Urinary bladder (tissue), 4 donors: ENCODE measurements around the gene DHRS1. TPM values are rescaled to one million over a fixed set of nuclear protein-coding genes. Genes with fewer than 3 reads are reported as not detected.

Source experiments
- DNase-seq: peaks from one replicate; pipeline ENCODE4 v3.0.0-alpha.2; 2015; ENCODE audit errors: extremely low spot score
- H3K27ac ChIP-seq: one replicate; pipeline ENCODE4 v1.5.1; 2013; ENCODE audit warnings: low read depth, mild to moderate bottlenecking, moderate library complexity
- H3K36me3 ChIP-seq: one replicate; pipeline ENCODE4 v1.6.1; 2013; ENCODE audit warnings: mild to moderate bottlenecking, moderate library complexity; ENCODE audit not compliant: insufficient read depth
- H3K4me1 ChIP-seq: one replicate; pipeline ENCODE4 v1.6.1; 2013; ENCODE audit warnings: mild to moderate bottlenecking, moderate library complexity; ENCODE audit not compliant: insufficient read depth
- H3K4me3 ChIP-seq: one replicate; pipeline ENCODE4 v1.5.1; 2013; ENCODE audit warnings: low read depth, low read length
- WGBS: extraction: QIAGEN DNeasy Blood & Tissue Kit; methylation state at CpG from one replicate; pipeline ENCODE4 v1.1.7; 2013; 5-methylcytosine and 5-hydroxymethylcytosine counted together
- polyA plus RNA-seq: library from polyadenylated mRNA; stranded (reverse); fragments of 200-250 nt; gene quantifications from one replicate; pipeline ENCODE4 v1.2.3, GENCODE V29; 2013
- total RNA-seq: library from RNA; depleted of rRNA; stranded (reverse); fragments of >200 nt; gene quantifications from one replicate; pipeline ENCODE4 v1.2.3, GENCODE V29; 2014
- donor health status: healthy with polysubstance abuse.
- donor health status: healthy.

The DHRS1 gene
- total and polyA plus RNA-seq, 2 donors, result 10.4 to 33.4 TPM

DNA sequence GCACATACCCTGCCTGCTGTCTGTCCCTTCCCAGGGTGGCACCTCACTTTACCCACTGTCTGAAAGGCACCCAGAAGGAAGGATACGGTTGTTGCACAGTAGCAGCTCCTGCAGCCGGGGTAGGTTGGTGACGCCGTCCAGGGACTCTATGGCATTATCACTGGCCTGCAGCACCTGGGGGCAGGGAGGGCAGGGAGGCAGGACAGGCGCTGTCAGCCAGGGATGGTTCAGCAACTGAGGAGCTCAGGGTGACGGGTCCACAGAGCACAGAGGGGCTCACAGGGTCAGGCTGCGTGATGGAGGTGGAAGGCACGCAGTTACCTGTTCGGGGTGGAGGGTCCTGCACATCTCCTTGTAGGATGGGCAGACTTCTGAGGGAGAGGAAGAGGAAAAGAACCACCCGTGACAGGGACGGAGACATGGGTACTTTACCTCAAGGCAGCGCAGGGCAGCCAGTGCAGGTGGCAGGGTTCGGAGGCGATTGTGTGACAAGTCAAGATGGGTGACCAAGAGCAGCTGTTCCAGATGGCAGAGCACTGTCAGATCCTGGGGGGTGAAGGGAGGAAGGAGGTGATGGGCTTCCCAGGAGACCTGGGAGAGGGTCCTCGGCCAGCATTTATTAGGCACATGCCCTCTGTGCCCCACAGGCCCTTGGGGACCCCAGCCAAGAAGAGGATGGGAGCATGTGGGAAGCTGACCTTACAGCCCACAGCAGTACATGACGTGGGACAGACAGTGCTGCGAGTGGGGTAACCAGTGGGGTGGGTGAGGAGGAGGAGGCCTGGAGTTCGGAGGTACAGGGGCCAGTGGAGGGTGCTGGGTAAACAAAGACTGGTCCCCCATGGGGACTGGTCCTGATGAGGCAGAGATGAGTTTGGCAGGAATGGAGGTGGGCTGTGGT is 33.0 kb downstream of the DHRS1 start:
- H3K4me3 ChIP-seq, result no peak overlapping the region
- no peak overlapping the region for H3K27ac ChIP-seq
- WGBS, result 87% methylated on average over 18 of the region's 18 CpGs
- DNase-seq, result no peak
- no peaks in the 10 kb centered on the region for H3K36me3 ChIP-seq
- H3K4me1 ChIP-seq, result no peaks in the 10 kb centered on the region

DNA sequence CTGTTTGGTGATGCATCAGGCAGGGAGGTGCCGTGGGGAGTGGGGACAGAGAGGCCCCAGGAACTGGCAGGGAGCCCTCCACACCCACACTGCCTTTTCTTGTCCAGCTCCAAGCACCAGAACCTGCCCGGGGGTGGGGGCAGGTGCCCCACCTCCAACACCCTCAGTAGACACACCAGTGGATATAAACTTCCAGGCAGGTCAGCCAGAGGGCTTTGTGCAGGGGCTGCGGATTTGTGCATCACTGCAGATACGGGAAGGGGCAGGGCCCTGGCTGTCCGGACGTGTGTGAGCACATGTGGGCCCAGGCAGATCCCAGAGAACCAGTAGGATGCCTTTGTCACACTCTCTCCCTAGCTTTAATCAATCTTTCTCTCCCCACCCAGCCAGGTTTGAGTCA is 35.3 kb downstream of the DHRS1 start:
- DNase-seq, result no peak
- H3K27ac ChIP-seq, result no peak overlapping the region
- 63% methylated on average over 6 of the region's 6 CpGs for WGBS

GRCh38 chr14:24263848-24264247 is 35.7 kb downstream of the DHRS1 start:
- Histone ChIP-seq H3K4me1 (no peaks in the 10 kb centered on the region), H3K27ac (no peak overlapping the region), H3K4me3 (no peak overlapping the region), H3K36me3 (no peaks in the 10 kb centered on the region)
- no peak for DNase-seq
- WGBS, result 70% methylated on average over 6 of the region's 6 CpGs

More for the DNA sequence above, 35.3 kb downstream of the DHRS1 start:
- Histone ChIP-seq H3K36me3 (no peaks in the 10 kb centered on the region), H3K4me3 (no peak overlapping the region), H3K4me1 (no peaks in the 10 kb centered on the region)

GRCh38 chr14:24262821-24263733 is 36.5 kb downstream of the DHRS1 start, which contains the start of gene TGM1:
TSS of gene TGM1 (minus strand) at chr14:24263177. CDS start at chr14:24262352, 825 bp downstream.
- no peaks in the 10 kb centered on the region for H3K4me1 ChIP-seq
- no peak for DNase-seq
- no peak within 1 kb of the TSS for H3K27ac ChIP-seq
- H3K36me3 ChIP-seq, result no peaks in the 10 kb centered on the region
- no peak within 1 kb of the TSS for H3K4me3 ChIP-seq
- WGBS, result 82% methylated on average over 14 of the region's 14 CpGs

DNA sequence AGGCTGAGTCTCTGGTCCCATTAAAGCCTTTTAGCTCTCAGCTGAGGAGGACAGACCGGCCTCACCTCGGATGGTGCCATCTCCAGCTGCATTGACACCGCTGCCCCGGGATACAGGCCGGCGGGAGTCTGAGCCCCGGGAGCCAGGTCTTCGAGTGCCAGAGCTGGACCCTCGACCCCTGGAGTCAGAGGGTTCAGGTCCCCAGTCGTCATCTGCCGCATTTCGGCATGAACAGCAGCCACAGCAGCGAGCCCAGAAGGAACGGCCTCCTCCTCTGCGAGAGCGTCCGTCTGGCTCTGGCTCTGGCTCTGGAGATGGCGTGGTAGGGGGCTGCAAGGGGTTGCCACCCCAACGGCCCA is 37.6 kb downstream of the DHRS1 start:
- no peaks in the 10 kb centered on the region for H3K36me3 ChIP-seq
- DNase-seq, result no peak
- H3K27ac ChIP-seq, result no peak overlapping the region
- no peak overlapping the region for H3K4me3 ChIP-seq
- no peaks in the 10 kb centered on the region for H3K4me1 ChIP-seq
- 87% methylated on average over 19 of the region's 19 CpGs for WGBS

GRCh38 chr14:24261256-24261968 is 38.2 kb downstream of the DHRS1 start:
- no peak overlapping the region for H3K4me3 ChIP-seq
- H3K36me3 ChIP-seq, result no peaks in the 10 kb centered on the region
- H3K4me1 ChIP-seq, result no peaks in the 10 kb centered on the region
- H3K27ac ChIP-seq, result no peak overlapping the region
- DNase-seq, result no peak
- WGBS, result 83% methylated on average over 20 of the region's 20 CpGs

DNA sequence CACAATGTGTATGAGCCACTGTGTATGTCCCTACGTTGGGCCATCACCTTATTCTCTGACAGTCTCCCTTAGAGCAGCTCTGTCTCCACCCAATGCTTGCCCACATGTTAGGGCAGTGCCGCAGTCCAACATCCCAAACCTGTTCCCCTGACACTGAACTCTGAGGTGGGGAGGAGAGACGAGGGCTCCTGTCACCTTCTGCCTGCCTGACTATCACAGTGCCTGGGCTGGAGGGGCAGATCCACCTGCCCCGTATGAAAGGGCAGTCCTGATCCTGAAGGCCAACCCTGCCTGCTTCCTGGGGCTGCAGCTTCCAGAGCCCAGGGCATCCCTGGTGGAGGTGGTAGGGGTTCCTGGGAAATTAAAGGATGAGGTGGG is 38.8 kb downstream of the DHRS1 start:
- 76% methylated on average over 4 of the region's 4 CpGs for WGBS
- DNase-seq, result no peak
- H3K27ac ChIP-seq, result no peak overlapping the region
- no peak overlapping the region for H3K4me3 ChIP-seq
- no peaks in the 10 kb centered on the region for H3K36me3 ChIP-seq
- no peaks in the 10 kb centered on the region for H3K4me1 ChIP-seq

DNA sequence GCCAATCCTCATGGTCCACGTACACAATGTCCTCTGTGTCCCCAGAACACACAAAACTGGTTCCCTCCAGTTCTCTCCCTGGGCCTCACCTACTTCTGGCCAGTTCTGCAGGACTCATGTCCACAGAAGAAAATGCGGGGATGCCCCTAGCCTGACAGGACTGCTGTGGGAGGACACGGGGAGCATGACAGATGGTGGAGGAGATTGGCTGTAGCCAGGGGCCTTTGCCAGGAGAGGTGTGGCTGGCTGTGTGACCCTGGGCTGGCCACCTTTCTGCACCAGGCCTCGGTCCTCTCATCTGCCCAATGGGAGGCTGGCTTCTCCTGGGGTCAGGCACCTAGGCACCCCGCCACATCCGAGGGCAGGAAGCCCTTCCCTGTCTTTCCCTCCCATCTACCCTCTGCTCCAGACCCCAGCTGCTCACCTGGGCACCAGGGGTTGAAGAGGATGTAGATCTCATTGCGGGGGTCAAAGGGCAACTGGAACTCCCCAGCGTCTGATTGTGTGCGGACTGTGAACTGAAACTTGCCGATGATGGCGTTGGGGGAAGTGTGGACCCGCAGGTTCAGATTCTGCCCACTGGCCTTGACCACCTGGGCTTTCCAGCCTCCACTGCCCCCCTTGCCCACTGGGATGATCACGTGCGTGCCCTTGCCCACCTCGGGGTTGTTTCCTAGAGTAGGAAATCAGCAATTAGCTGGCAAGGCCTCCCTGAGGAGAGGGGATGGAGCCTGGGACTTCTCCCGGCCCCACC is 39.4 kb downstream of the DHRS1 start:
- H3K27ac ChIP-seq, result no peak overlapping the region
- H3K4me3 ChIP-seq, result no peak overlapping the region
- no peaks in the 10 kb centered on the region for H3K4me1 ChIP-seq
- 89% methylated on average over 16 of the region's 16 CpGs for WGBS
- no peaks in the 10 kb centered on the region for H3K36me3 ChIP-seq
- no peak for DNase-seq

GRCh38 chr14:24259282-24260025 is 40.1 kb downstream of the DHRS1 start:
- Histone ChIP-seq H3K4me1 (no peaks in the 10 kb centered on the region), H3K4me3 (no peak overlapping the region), H3K27ac (no peak overlapping the region), H3K36me3 (no peaks in the 10 kb centered on the region)
- DNase-seq, result no peak
- 68% methylated on average over 16 of the region's 16 CpGs for WGBS

DNA sequence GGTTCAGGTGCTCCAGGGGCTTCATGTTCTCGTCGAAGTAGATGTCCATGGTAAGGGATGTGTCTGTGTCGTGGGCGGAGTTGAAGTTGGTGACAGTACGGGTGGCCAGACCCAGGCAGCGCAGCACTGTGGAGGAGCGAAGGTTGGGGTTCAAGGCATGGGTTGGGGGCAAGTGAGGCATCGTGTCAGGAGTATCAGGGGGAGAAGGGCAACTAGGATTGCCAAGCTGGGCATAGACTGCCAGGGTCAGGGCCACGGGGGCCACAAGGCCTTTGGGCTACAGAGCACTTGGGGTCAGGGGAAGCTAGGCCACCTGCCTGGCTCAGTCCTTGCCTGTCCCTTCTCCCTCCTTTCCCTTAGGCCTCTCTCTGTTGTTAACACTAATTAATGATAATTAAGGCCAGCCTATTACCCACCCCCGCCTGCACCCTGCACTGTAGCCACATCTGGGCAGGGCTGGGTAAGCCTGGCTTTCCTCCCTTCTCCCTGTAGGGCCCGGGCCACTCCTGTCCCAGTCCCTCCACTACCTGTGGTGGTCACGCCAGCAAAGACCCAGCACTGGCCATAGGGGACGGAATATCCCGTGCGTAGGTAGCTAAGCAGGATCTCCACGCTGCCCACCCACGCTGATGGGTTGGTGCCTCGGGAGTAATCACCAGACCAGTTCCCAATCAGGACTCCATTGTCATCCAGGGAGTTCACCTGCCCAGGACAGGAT is 40.9 kb downstream of the DHRS1 start:
- H3K4me1 ChIP-seq, result no peaks in the 10 kb centered on the region
- no peak overlapping the region for H3K4me3 ChIP-seq
- no peaks in the 10 kb centered on the region for H3K36me3 ChIP-seq
- no peak overlapping the region for H3K27ac ChIP-seq
- 89% methylated on average over 18 of the region's 18 CpGs for WGBS
- DNase-seq, result no peak

GRCh38 chr14:24258119-24258518 is 41.5 kb downstream of the DHRS1 start:
- 84% methylated on average over 9 of the region's 9 CpGs for WGBS

DNA sequence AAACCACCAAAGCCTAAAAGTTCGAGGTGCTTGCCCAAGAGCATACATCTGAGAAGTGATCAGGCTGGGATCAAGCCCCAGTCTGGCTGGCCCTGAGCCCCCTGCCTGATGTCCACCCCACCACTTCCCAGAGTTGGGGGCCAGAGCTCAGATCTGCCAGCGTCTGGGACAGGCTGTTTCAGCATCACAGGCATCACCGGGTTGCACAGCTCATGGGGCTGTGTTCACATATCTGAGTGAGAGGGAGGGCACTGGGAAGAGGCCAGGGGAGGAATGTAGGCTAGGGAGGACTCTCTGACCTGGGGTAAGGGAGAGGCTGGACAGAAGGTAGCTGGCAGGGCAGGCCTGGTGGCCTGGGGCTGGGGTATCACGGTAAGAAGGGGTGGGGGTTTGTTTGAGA is 42.6 kb downstream of the DHRS1 start:
- Histone ChIP-seq H3K36me3 (no peaks in the 10 kb centered on the region), H3K4me3 (no peak overlapping the region), H3K4me1 (no peaks in the 10 kb centered on the region), H3K27ac (no peak overlapping the region)
- WGBS, result 69% methylated on average over 4 of the region's 4 CpGs
- DNase-seq, result no peak

More at GRCh38 chr14:24258119-24258518, 41.5 kb downstream of the DHRS1 start:
- no peak for DNase-seq
- Histone ChIP-seq H3K4me1 (no peaks in the 10 kb centered on the region), H3K36me3 (no peaks in the 10 kb centered on the region), H3K27ac (no peak overlapping the region), H3K4me3 (no peak overlapping the region)
